GM12874 (cell line): ENCODE measurements around the gene ASPG.

Source experiments
- CTCF ChIP-seq: IDR thresholded peaks from 2 replicates; pipeline ENCODE4 v1.5.1; 2011; ENCODE audit warnings: low read depth, mild to moderate bottlenecking, control low read depth, low read length, moderate library complexity; ENCODE audit not compliant: insufficient read depth

ASPG gene

DNA sequence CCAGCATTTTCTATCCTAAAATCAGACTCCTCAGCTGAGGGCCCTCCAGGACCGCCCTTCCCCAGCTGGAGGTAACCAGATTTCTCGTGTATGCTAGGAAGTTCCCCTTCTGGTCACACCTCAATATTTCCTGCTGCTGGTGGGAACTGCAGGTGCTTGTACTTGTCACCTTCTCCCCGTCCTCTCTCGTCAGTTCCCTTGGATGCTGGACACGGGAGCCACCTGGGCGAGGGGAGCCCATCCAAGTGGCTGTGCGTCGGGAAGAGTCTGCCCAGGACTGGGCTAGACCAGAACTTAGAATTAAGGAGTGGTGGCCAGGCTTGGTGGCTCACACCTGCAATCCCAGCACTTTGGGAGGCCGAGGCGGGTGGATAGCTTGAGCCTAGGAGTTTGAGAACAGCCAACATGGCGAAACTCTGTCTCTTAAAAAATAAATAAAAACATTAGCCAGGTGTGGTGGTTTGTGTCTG is 29.7 kb downstream of the ASPG start:
- TF ChIP-seq CTCF = no peak

DNA sequence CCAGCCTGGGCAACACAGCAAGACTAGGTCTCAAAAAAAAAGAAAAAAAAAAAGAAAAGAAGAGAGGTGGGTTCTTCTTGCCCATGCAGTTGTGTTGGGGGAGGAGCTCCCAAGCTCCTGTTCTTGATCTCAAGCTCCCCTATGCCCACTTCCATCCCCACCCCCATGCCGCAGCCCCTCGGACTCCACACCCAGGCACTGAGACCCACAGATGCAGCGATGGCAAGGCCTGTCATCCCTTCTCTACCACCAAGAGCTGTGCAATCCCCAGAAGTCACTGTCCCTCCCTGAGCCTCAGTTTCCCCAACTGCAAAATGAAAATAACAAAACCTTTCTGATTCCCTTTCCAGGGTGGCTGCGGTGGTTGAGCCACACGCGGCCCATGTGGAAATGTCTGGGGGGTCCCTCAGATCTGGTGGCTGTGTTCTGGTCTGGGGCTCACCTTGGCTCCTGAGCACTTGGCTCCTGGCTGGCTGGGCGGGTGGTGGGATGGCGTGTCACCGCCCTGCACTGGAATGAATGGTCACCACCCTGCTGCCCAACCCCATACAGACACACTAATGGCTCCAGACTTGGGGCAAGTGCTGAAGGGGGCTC is 30.3 kb downstream of the ASPG start:
- TF ChIP-seq CTCF = no peak

- no peak for TF ChIP-seq CTCF
Measured at GRCh38 chr14:104116288-104116755, 30.8 kb downstream of the ASPG start.

DNA sequence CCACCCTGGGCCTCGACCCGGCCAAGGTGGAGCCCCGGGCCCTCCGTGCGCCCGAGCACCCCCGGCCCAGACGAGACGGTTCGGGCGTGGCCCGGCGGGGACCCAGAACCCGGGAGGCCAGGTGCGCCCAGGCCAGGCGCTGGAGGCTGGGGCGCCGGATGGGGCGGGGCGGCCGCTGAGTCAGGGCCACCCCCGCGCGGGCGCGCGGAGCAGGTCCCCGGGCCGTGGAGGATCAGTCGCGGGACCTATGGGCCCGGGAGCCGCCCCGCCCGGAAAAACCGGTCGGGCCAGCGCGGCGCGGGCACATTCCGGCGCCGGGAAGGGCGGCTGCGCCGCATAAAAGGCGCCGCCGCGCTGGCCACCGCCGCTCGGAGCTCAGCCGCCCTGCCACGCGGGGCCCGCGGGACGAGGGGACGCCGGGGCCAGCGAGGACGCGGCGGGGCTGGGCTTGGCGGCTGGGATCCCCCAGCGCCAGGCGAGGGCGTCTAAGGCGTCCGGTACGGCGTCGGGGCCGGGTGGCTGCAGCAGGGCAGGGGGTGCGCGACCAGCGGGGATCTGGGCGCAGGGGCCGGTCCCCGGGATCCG is 31.3 kb downstream of the ASPG start:
- no peak for TF ChIP-seq CTCF

GRCh38 chr14:104117341-104118005 is 32.0 kb downstream of the ASPG start:
- no peak for TF ChIP-seq CTCF

GRCh38 chr14:104118006-104118844 is 32.7 kb downstream of the ASPG start:
- TF ChIP-seq CTCF = no peak

DNA sequence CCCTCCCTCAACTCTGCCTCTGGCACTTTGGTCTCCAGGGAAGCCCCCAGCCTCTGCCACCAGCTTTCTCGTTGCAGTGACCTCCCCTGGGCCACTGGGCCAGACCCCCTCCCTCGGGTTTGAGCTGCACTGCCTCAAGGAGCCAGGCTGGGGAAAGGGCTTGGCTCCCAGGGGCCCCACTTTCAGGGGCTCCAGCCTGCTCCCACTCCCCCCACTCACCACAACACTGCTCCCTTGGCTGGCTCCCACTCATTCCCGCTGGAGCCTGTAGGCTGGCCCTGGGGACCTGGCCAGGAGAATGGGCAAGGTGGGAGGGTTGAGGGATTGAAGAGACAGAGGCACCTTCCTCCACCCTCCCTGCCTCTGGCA is 33.6 kb downstream of the ASPG start:
- no peak for TF ChIP-seq CTCF
